GM20431 (cell line): Measurements from ENCODE around the gene TMEM209.
"Not testable (repeated sequence)": the region's sequence is repeated elsewhere in the genome, so short reads cannot be mapped to it uniquely, and the experiment has no call there.

Source experiments
- in situ Hi-C: fragments of 300-500 bp; cut with MseI, MboI; formaldehyde crosslinking; loops from one replicate; pipeline ENCODE4 v1.15.0; 2020; ENCODE audit warnings: low sequenced_read_pairs; ENCODE audit not compliant: unreplicated experiment

Gene TMEM209

GRCh38 chr7:130178251-130178650 is 27.0 kb downstream of the TMEM209 start:
- in situ Hi-C loops: no loop called here

DNA sequence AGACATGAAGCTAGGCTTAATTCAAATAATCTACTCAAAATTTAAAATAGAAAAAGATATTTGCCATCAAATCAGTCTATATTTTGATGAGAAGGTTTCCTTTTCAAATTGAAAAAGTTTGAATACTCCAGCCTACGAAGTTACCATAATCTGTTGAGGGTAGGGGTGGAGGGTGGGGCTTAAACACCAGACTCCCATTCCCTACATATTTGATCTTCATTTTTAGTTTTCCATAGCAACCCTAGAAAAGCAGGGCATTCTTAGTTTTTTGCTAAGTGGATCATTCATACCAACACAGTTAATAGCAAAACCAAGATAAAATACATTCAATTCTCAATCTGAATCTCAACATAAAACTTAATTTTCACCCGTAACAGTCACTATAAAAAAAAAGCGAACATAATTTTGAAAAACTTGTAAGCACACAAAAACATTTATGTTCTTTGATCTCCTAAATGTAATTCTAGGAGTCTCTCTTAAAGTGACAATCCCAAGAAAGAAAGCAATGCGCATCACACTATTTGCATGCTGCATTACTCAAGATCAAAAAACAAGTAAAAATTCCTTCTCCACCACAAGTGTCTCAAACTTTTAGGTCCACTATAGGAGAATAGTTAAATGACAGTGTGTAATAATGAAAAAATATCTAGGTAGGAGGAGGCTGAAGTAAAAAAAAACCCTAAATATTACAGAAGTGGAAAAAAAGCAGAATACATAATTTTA is 30.8 kb downstream of the TMEM209 start:
- in situ Hi-C loops: no loop called here

DNA sequence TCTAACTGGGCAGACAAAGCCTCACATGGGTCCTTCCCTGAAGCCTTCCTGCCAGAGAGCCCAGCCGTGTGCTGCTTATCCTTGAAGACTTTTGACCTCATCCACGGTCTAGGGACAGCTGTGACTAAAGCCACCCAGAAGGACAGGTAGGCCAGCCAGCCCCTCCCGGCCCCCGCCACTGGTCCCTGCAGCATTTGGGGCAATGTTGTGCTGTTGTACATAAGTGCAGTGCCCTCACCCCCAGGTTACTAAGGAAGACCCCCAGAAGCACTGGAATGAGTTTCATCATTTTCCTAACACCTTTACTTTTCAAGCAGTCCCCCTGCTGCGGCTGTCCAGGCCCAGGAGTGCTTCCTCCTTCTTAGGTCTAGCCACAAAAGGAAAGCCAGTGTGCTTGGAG is 43.0 kb downstream of the TMEM209 start:
- in situ Hi-C loops: no loop called here

DNA sequence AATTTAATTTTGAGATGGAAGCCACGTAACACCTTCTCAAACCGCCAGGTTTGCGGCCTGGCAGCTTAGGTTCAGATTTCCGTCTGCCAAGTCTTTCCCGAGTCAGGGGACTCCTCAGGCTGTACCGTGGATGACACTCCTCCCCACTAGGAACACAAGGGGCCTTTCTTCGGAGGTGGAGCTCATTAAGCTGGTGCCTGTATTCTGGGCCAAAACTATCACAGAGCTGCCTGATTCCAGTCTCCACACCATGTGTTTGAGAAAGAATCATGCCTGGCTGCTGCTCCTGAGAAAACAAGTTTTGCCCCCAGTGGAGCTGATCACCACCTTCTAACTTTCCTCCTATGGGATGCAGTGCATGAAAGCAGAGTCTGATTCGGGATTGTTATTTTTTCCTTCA is 44.8 kb downstream of the TMEM209 start:
- in situ Hi-C loops: no loop called here

GRCh38 chr7:130160023-130160422 is 45.2 kb downstream of the TMEM209 start:
- in situ Hi-C loops: no loop called here

- in situ Hi-C loops: no loop called here
These were observed 47.5 kb downstream of the TMEM209 start for GRCh38 chr7:130157700-130158099.

DNA sequence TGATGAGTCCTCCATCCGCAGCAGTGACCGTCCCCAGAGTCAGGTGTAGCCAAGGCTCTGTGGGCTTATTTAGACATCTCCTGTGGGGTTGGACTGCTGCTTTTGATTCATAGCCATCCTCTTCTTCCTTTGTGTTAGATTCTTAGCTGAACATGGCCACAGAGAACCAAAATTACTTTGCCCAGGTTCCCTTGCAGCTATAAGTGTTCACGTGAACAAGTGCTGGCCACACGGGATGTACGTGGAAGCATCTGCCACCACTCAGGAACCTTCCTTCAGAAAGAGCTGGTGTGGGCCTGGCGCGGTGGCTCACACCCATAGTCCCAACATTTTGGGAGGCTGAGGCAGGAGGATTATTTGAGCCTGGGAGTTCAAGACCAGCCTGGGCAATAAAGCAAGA is 49.1 kb downstream of the TMEM209 start:
- in situ Hi-C loops: no loop called here

DNA sequence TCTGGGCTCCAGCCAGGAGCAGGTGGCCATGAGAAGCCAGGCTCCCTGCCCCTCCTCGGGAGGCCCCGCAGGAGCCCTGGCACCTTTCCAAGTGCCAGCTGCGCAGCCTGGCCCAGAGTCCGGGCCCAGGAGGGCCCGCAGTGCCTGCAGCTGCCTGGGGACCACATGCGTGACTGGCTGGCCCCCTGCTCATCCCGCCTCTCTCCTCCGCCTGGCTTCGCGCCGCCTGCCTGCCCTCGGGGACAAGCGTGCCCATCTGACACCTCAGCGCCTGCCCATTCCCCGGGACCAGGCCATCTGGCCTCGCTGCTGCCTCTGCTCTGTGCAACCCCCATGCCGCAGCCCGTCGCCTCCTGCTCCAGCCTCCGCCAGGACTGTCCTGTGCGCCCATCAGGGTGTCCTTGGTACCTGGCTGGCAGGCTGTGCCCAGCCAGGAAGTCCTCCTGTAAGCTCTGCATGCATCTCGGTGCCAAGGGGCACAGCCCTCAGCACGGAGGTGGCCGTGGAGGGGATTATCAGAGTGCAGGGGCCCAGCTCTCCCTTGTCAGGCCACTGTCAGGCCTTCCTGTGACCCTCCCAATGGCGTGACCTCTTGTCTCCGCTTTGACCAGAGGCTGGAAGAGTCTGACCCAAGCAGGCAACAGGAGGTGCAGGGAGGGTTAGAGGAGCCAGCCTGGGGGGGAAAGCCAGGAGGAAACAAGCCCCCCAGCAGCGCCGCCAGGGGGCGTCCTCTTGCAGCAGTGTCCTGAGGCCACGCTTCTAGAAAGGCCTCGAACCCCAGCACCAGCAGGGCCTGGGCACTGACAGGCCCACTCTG is 50.5 kb downstream of the TMEM209 start:
- in situ Hi-C loops: no loop called here

DNA sequence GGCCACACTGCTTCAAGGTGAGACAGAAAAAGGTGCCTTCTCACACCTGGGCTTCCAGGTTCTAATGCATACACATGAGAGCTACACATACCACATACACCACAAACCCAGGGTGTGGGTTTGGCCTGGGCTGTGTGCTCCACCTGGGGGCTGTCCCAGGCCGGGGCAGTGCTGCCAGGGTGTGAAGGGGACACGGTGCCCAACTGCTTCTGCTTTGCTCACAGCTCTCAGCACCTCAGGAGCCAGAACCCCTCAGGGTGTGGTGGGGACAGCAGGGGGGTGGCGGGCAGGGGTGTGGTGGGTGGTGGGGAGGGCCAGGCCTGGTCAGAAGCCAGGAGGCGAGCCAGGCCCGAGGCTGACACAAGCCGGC is 51.1 kb downstream of the TMEM209 start:
- in situ Hi-C loops: no loop called here

GRCh38 chr7:130153211-130153908 is 51.8 kb downstream of the TMEM209 start:
- in situ Hi-C loops: no loop called here

DNA sequence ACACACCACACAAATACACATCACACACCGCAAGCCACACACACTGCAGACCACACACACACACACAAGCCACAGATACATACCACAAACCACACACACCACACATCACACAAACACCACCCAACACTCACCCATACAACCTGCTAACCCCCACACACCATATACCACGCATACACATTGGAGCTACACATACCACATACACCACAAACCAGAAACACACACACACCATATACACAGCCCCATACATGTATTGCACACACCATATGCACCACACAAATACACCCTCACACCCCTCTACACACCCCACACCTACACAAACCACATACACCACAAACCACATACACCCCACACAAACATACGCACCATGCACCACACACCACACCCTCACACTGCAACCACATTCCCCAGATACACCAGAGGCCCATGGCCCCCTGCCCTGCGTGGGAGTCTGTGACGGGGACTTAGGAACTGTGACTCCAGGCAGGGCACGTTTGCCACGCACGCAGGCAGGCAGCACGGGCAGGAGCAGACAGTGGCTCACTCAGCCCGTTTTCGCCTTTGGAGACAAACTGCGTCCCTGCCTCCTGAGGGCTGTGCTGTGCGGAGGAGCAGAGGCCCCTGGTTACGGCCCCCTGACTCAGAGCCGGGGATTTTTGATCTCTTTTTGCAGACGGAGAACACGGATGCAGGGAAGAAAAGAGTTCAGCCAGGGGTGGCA is 52.6 kb downstream of the TMEM209 start:
- in situ Hi-C loops: no loop called here

- in situ Hi-C loops: no loop called here
These were observed 53.4 kb downstream of the TMEM209 start for GRCh38 chr7:130151591-130152492.

- in situ Hi-C loops: no loop called here
These were observed 54.6 kb downstream of the TMEM209 start for GRCh38 chr7:130150587-130150986.

DNA sequence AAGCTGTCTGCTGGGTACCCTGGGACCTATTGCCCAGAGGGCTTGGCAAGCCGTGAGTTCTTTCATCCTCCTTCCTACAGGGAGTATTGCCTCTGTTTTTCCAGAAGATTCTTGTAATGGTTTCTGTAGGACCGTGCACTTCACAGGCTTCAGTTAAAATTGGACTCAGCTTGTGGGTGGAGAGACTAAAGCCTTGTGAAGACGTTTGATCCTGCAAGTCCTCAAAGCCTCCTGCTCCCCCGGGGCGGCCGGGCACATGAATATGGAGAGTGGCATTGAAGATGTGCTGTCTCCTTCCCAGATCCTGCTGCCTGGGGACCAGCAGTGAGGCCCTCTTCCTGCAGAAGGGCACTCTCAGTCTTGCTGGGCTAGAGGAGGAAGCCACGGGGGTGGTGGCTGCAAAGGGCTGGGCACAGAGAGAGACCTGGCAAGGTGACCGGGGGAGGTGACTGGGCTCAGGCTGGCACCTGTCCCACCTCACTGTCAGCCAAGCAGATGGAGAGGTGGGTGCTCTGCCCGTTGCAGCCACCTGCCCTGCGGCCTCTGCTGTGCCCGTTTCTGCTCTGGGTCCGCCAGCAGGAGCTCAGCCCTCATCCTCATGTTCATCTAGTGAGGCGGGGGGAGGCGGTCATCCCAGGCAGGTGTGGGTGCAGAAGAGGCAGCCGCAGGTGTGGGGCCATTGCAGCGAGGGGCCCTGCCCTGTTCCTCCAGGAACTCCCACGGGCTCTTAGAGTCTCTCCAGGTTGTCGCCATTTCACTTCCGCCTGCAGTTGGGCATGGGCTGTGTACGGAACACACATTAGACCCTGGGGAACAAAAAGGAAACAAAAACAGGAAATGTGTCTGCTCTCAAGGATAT is 55.7 kb downstream of the TMEM209 start:
- in situ Hi-C loops: no loop called here

DNA sequence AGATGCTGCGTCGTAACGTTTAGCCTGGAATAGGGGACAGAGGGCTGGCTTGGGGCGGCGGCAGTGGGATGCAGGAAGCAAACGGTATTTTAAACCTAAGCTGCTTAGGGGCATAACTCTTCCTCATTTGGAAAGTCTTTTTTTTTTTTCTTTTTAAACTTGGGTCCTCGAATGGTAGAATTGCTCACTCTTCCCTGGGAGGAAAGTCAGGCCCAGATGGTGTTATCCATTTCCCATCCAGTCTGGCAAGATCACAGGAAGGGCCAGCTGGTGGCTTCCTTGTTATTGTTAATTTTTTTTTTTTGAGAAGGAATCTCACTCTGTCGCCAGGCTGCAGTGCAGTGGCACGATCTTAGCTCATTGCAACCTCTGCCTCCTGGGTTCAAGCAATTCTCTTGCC is 56.6 kb downstream of the TMEM209 start:
- in situ Hi-C loops: no loop called here

DNA sequence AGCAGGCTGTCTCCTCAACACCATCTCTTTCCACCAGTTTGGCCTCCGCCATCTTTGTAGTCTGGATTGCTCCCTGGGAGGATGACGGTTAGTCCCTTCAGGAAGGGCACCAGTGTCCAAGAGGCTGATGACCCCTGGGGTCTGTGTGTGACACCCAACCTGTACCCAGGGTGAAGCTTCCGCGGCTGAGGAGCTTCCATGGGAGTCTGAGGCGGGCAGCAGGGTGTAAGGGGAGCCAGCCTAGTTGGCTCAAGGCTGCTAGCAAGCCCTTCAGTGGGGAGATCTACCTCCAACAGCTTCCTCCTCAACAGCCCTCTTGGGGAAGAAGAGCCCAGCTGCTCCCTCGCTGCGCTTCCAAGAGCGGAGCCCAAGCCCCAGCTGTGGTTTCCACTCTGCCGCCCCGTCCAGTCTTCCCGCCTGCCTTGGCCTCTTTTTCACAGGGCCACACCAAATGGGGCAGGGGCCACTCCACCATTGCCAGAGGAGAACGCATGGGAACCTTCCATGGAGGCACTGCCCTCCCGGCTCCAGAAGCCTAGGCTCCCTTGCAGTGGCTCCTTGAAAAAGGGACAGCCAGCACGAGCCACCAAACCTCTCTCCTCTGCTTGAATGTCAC is 57.4 kb downstream of the TMEM209 start:
- in situ Hi-C loops: no loop called here

- in situ Hi-C loops: no loop called here
These were observed 58.4 kb downstream of the TMEM209 start for GRCh38 chr7:130146693-130147405.

DNA sequence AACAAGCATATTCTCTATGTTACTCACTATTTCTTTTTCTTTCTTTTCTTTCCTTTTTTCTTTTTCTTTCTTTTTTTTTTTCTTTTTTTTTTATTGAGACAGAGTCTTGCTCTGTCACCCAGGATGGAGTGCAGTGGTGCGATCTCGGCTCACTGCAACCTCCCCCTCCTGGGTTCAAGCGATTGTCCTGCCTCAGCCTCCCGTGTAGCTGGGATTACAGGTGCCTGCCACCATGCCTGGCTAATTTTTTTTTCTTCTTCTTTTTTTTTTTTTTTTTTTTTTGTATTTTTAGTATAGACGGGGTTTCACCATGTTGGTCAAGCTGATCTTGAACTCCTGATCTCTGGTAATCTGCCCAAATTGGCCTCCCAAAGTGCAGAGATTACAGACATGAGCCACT is 59.1 kb downstream of the TMEM209 start:
- in situ Hi-C loops: not testable (repeated sequence)
